Nephron (organoid): ENCODE results near the gene FAM234A.

Experiments
- H3K27ac Mint-ChIP-seq, 3 experiments: 2 replicates each; pipeline ENCODE4 v1.8.0; 2020; ENCODE audit warnings: mixed read lengths in 3 of 3, mild to moderate bottlenecking in 2 of 3, moderate library complexity in 1 of 3
- H3K27me3 Mint-ChIP-seq: 2 replicates; pipeline ENCODE4 v1.8.0; 2021; ENCODE audit warnings: low read depth, mild to moderate bottlenecking, moderate library complexity, mixed read lengths
- H3K36me3 Mint-ChIP-seq: 2 replicates; pipeline ENCODE4 v1.8.0; 2020; ENCODE audit warnings: low read depth, mixed read lengths
- H3K4me1 Mint-ChIP-seq: 2 replicates; pipeline ENCODE4 v1.8.0; 2020; ENCODE audit warnings: mixed read lengths
- H3K4me3 Mint-ChIP-seq, 3 experiments: 2 replicates each; pipeline ENCODE4 v1.8.0; 2020; ENCODE audit warnings: mild to moderate bottlenecking in 3 of 3, mixed read lengths in 3 of 3, moderate library complexity in 2 of 3
- H3K9me3 Mint-ChIP-seq: 2 replicates; pipeline ENCODE4 v1.8.0; 2020; ENCODE audit warnings: mixed read lengths
- CTCF ChIP-seq, 3 experiments: fragments of 200-600 bp; sonication (generic); IDR thresholded peaks; one replicate each; pipeline ENCODE4 v1.5.0; 2021; ENCODE audit warnings: antibody characterized with exemption in 3 of 3; ENCODE audit not compliant: unreplicated experiment in 3 of 3

The FAM234A gene

GRCh38 chr16:279531-279930 is 44.9 kb downstream of the FAM234A start:
- no peaks in the 10 kb centered on the region for H3K36me3 Mint-ChIP-seq
- H3K4me3 Mint-ChIP-seq = peak overlapping the region; percentile 10 to 60 (median 31)
- no peaks in the 10 kb centered on the region for H3K9me3 Mint-ChIP-seq
- TF ChIP-seq CTCF (IDR thresholded peaks at IDR 0.05; ENCODE audit: unreplicated experiment in 3 of 3) = no peak
- H3K27ac Mint-ChIP-seq = no peak overlapping the region
- peaks cover 49% of the 10 kb centered on the region for H3K27me3 Mint-ChIP-seq
- no peaks in the 10 kb centered on the region for H3K4me1 Mint-ChIP-seq

- Mint-ChIP-seq H3K36me3 (no peaks in the 10 kb centered on the region), H3K9me3 (no peaks in the 10 kb centered on the region), H3K27ac (no peak overlapping the region), H3K27me3 (peaks cover 49% of the 10 kb centered on the region), H3K4me3 (peak overlapping the region in 1 of 3 experiments; percentile 31), H3K4me1 (no peaks in the 10 kb centered on the region)
- no peak for TF ChIP-seq CTCF (IDR thresholded peaks at IDR 0.05; ENCODE audit: unreplicated experiment in 3 of 3)
These were observed 45.4 kb downstream of the FAM234A start for GRCh38 chr16:280005-280460.

GRCh38 chr16:280552-280951 is 45.9 kb downstream of the FAM234A start, which contains the start of gene ARHGDIG:
Gene ARHGDIG (plus strand): TSS chr16:280591. CDS start chr16:280681, 90 bp downstream.
- no peak for TF ChIP-seq CTCF (IDR thresholded peaks at IDR 0.05; ENCODE audit: unreplicated experiment in 3 of 3)
- Mint-ChIP-seq H3K4me3 (peak within 1 kb of the TSS in 2 of 3 experiments; percentile 56 to 60), H3K4me1 (no peaks in the 10 kb centered on the region), H3K27ac (no peak within 1 kb of the TSS), H3K36me3 (no peaks in the 10 kb centered on the region), H3K27me3 (peaks cover 49% of the 10 kb centered on the region), H3K9me3 (no peaks in the 10 kb centered on the region)

- H3K27ac Mint-ChIP-seq = no peak overlapping the region
- peaks cover 48% of the 10 kb centered on the region for H3K27me3 Mint-ChIP-seq
- peak overlapping the region in 2 of 3 experiments; percentile 51 to 56 for H3K4me3 Mint-ChIP-seq
- H3K4me1 Mint-ChIP-seq = no peaks in the 10 kb centered on the region
- no peak for TF ChIP-seq CTCF (IDR thresholded peaks at IDR 0.05; ENCODE audit: unreplicated experiment in 3 of 3)
- H3K36me3 Mint-ChIP-seq = no peaks in the 10 kb centered on the region
- H3K9me3 Mint-ChIP-seq = no peaks in the 10 kb centered on the region
These were observed 46.5 kb downstream of the FAM234A start for GRCh38 chr16:280991-281659.

- H3K9me3 Mint-ChIP-seq = no peaks in the 10 kb centered on the region
- H3K27me3 Mint-ChIP-seq = peaks cover 42% of the 10 kb centered on the region
- no peak for TF ChIP-seq CTCF (IDR thresholded peaks at IDR 0.05; ENCODE audit: unreplicated experiment in 3 of 3)
- no peak overlapping the region for H3K27ac Mint-ChIP-seq
- H3K4me1 Mint-ChIP-seq = no peaks in the 10 kb centered on the region
- peak overlapping the region in 1 of 3 experiments; percentile 37 for H3K4me3 Mint-ChIP-seq
- H3K36me3 Mint-ChIP-seq = peaks cover 6% of the 10 kb centered on the region
These were observed 47.1 kb downstream of the FAM234A start for GRCh38 chr16:281660-282255.
